IgD-negative memory B cell (primary cell): ENCODE data around the gene GRXCR2. TPM values are rescaled to one million over a fixed set of nuclear protein-coding genes. Genes with fewer than 3 reads are reported as not detected.
"Not testable (repeated sequence)": the region's sequence is repeated elsewhere in the genome, so short reads cannot be mapped to it uniquely, and the experiment has no call there.

Experiments used
- H3K27ac Mint-ChIP-seq, 3 donors: one replicate each; pipeline ENCODE4 v1.8.0; 2020 to 2022; ENCODE audit warnings: mild to moderate bottlenecking in 3 of 3, mixed read lengths in 3 of 3, moderate library complexity in 1 of 3
- H3K27me3 Mint-ChIP-seq: one replicate; pipeline ENCODE4 v1.8.0; 2021; ENCODE audit warnings: mixed read lengths
- H3K36me3 Mint-ChIP-seq: one replicate; pipeline ENCODE4 v1.8.0; 2020; ENCODE audit warnings: mild to moderate bottlenecking, mixed read lengths
- H3K4me1 Mint-ChIP-seq, 3 donors: one replicate each; pipeline ENCODE4 v1.8.0; 2020 to 2022; ENCODE audit warnings: mixed read lengths in 3 of 3, mild to moderate bottlenecking in 1 of 3
- H3K4me3 Mint-ChIP-seq, 4 donors: one replicate each; pipeline ENCODE4 v1.8.0; 2020 to 2022; ENCODE audit warnings: mild to moderate bottlenecking in 4 of 4, mixed read lengths in 4 of 4, moderate library complexity in 3 of 4
- H3K9me3 Mint-ChIP-seq, 3 donors: one replicate each; pipeline ENCODE4 v1.8.0; 2020 to 2021; ENCODE audit warnings: mixed read lengths in 3 of 3, mild to moderate bottlenecking in 1 of 3
- polyA plus RNA-seq: library from polyadenylated mRNA; unstranded; fragments of 300-500 nt; fragmentation: Illumina TruSeq; gene quantifications from one replicate; pipeline ENCODE4 v1.2.3, GENCODE V29; 2021

The GRXCR2 gene
- polyA plus RNA-seq, 1 donor from 2014 or later = not detected

- H3K4me3 Mint-ChIP-seq = no peak overlapping the region
- peaks cover 0 to 3% (median 0%) of the 10 kb centered on the region in 3 donors for H3K4me1 Mint-ChIP-seq
- H3K36me3 Mint-ChIP-seq = no peaks in the 10 kb centered on the region
- no peaks in the 10 kb centered on the region for H3K27me3 Mint-ChIP-seq
- H3K9me3 Mint-ChIP-seq = peaks cover 1 to 16% (median 3%) of the 10 kb centered on the region in 3 donors
- no peak overlapping the region for H3K27ac Mint-ChIP-seq
Observed at GRCh38 chr5:145903867-145904266, 31.1 kb upstream of the GRXCR2 start.

- Mint-ChIP-seq H3K9me3 (peaks cover 1 to 20% (median 3%) of the 10 kb centered on the region in 3 donors), H3K27me3 (no peaks in the 10 kb centered on the region), H3K4me3 (no peak overlapping the region), H3K27ac (no peak overlapping the region), H3K36me3 (no peaks in the 10 kb centered on the region), H3K4me1 (peaks cover 0 to 3% (median 0%) of the 10 kb centered on the region in 3 donors)
Observed at GRCh38 chr5:145903113-145903512, 30.3 kb upstream of the GRXCR2 start.

GRCh38 chr5:145902421-145902820 lies 29.6 kb upstream of the GRXCR2 start:
- H3K36me3 Mint-ChIP-seq = no peaks in the 10 kb centered on the region
- no peak overlapping the region for H3K27ac Mint-ChIP-seq
- peaks cover 0 to 3% (median 0%) of the 10 kb centered on the region in 3 donors for H3K4me1 Mint-ChIP-seq
- no peak overlapping the region for H3K4me3 Mint-ChIP-seq
- H3K9me3 Mint-ChIP-seq = peaks cover 3 to 20% (median 3%) of the 10 kb centered on the region in 3 donors
- H3K27me3 Mint-ChIP-seq = peaks cover 4% of the 10 kb centered on the region

GRCh38 chr5:145898171-145898570 lies 25.4 kb upstream of the GRXCR2 start:
- H3K27ac Mint-ChIP-seq = no peak overlapping the region
- no peak overlapping the region for H3K4me3 Mint-ChIP-seq
- peaks cover 6% of the 10 kb centered on the region for H3K27me3 Mint-ChIP-seq
- H3K4me1 Mint-ChIP-seq = no peaks in the 10 kb centered on the region
- H3K9me3 Mint-ChIP-seq = peaks cover 7 to 20% (median 8%) of the 10 kb centered on the region in 3 donors
- no peaks in the 10 kb centered on the region for H3K36me3 Mint-ChIP-seq

- not testable (repeated sequence) for H3K4me1 Mint-ChIP-seq, H3K36me3 Mint-ChIP-seq, H3K9me3 Mint-ChIP-seq, H3K27ac Mint-ChIP-seq, H3K4me3 Mint-ChIP-seq, H3K27me3 Mint-ChIP-seq
Observed at GRCh38 chr5:145891378-145891777, 18.6 kb upstream of the GRXCR2 start.

- Mint-ChIP-seq H3K27me3 (no peaks in the 10 kb centered on the region), H3K27ac (no peak overlapping the region), H3K4me1 (no peaks in the 10 kb centered on the region)
Observed at GRCh38 chr5:145889611-145890010, 16.8 kb upstream of the GRXCR2 start.

GRCh38 chr5:145887976-145888574 lies 15.3 kb upstream of the GRXCR2 start:
- H3K27ac Mint-ChIP-seq = peak overlapping the region in 1 of 3 donors; percentile 57
- H3K4me1 Mint-ChIP-seq = no peaks in the 10 kb centered on the region
- H3K4me3 Mint-ChIP-seq = peak overlapping the region in 1 of 4 donors; percentile 9
- peaks cover 0 to 8% (median 3%) of the 10 kb centered on the region in 3 donors for H3K9me3 Mint-ChIP-seq
- H3K36me3 Mint-ChIP-seq = no peaks in the 10 kb centered on the region
- no peaks in the 10 kb centered on the region for H3K27me3 Mint-ChIP-seq

More at GRCh38 chr5:145889611-145890010, 16.8 kb upstream of the GRXCR2 start:
- peaks cover 0 to 8% (median 3%) of the 10 kb centered on the region in 3 donors for H3K9me3 Mint-ChIP-seq
- no peaks in the 10 kb centered on the region for H3K36me3 Mint-ChIP-seq
- H3K4me3 Mint-ChIP-seq = peak overlapping the region in 1 of 4 donors; percentile 64

GRCh38 chr5:145887217-145887616 lies 14.4 kb upstream of the GRXCR2 start:
- Mint-ChIP-seq H3K4me3 (no peak overlapping the region), H3K27me3 (no peaks in the 10 kb centered on the region), H3K27ac (no peak overlapping the region), H3K36me3 (no peaks in the 10 kb centered on the region), H3K4me1 (no peaks in the 10 kb centered on the region), H3K9me3 (peaks cover 0 to 8% (median 3%) of the 10 kb centered on the region in 3 donors)

GRCh38 chr5:145874765-145875164 lies 2.0 kb upstream of the GRXCR2 start:
- no peak overlapping the region for H3K4me3 Mint-ChIP-seq
- H3K9me3 Mint-ChIP-seq = peaks cover 0 to 4% (median 2%) of the 10 kb centered on the region in 3 donors
- no peaks in the 10 kb centered on the region for H3K4me1 Mint-ChIP-seq
- peaks cover 5% of the 10 kb centered on the region for H3K27me3 Mint-ChIP-seq
- H3K27ac Mint-ChIP-seq = no peak overlapping the region
- no peaks in the 10 kb centered on the region for H3K36me3 Mint-ChIP-seq

- Mint-ChIP-seq H3K27ac (no peak overlapping the region), H3K9me3 (peaks cover 0 to 1% (median 0%) of the 10 kb centered on the region in 3 donors), H3K4me1 (no peaks in the 10 kb centered on the region), H3K4me3 (no peak overlapping the region), H3K36me3 (no peaks in the 10 kb centered on the region), H3K27me3 (peaks cover 5% of the 10 kb centered on the region)
Observed at GRCh38 chr5:145872486-145872885, 328 bp downstream of the GRXCR2 start.

GRCh38 chr5:145869753-145870152 lies 3.1 kb downstream of the GRXCR2 start:
- Mint-ChIP-seq H3K27me3 (peaks cover 8% of the 10 kb centered on the region), H3K4me3 (no peak overlapping the region), H3K36me3 (no peaks in the 10 kb centered on the region), H3K27ac (no peak overlapping the region), H3K9me3 (peaks cover 0 to 1% (median 0%) of the 10 kb centered on the region in 3 donors), H3K4me1 (no peaks in the 10 kb centered on the region)

- Mint-ChIP-seq H3K4me3 (no peak overlapping the region), H3K36me3 (no peaks in the 10 kb centered on the region), H3K9me3 (no peaks in the 10 kb centered on the region), H3K4me1 (no peaks in the 10 kb centered on the region), H3K27me3 (peaks cover 4% of the 10 kb centered on the region), H3K27ac (no peak overlapping the region)
Observed at GRCh38 chr5:145867806-145868205, 5.0 kb downstream of the GRXCR2 start.

GRCh38 chr5:145864432-145864831 lies 8.4 kb downstream of the GRXCR2 start:
- not testable (repeated sequence) for H3K27me3 Mint-ChIP-seq, H3K27ac Mint-ChIP-seq, H3K9me3 Mint-ChIP-seq, H3K4me1 Mint-ChIP-seq, H3K4me3 Mint-ChIP-seq, H3K36me3 Mint-ChIP-seq

- H3K9me3 Mint-ChIP-seq = no peaks in the 10 kb centered on the region
- H3K4me3 Mint-ChIP-seq = no peak overlapping the region
- H3K4me1 Mint-ChIP-seq = no peaks in the 10 kb centered on the region
- H3K27ac Mint-ChIP-seq = no peak overlapping the region
- no peaks in the 10 kb centered on the region for H3K36me3 Mint-ChIP-seq
- peaks cover 6% of the 10 kb centered on the region for H3K27me3 Mint-ChIP-seq
Observed at GRCh38 chr5:145863003-145863402, 9.8 kb downstream of the GRXCR2 start.

GRCh38 chr5:145859897-145860296 lies 12.9 kb downstream of the GRXCR2 start:
- no peak overlapping the region for H3K4me3 Mint-ChIP-seq
- H3K4me1 Mint-ChIP-seq = peaks cover 0 to 3% (median 0%) of the 10 kb centered on the region in 3 donors
- no peaks in the 10 kb centered on the region for H3K9me3 Mint-ChIP-seq
- H3K27ac Mint-ChIP-seq = no peak overlapping the region
- H3K27me3 Mint-ChIP-seq = peaks cover 4% of the 10 kb centered on the region
- H3K36me3 Mint-ChIP-seq = no peaks in the 10 kb centered on the region

GRCh38 chr5:145859453-145859852 lies 13.4 kb downstream of the GRXCR2 start:
- Mint-ChIP-seq H3K27me3 (peaks cover 4% of the 10 kb centered on the region), H3K4me3 (no peak overlapping the region), H3K36me3 (no peaks in the 10 kb centered on the region), H3K9me3 (no peaks in the 10 kb centered on the region), H3K27ac (no peak overlapping the region), H3K4me1 (peaks cover 0 to 3% (median 0%) of the 10 kb centered on the region in 3 donors)
